Pancreas (tissue), 10 donors: ENCODE data around the gene ANTKMT. TPM values are rescaled to one million over a fixed set of nuclear protein-coding genes. Genes with fewer than 3 reads are reported as not detected.
A peak's percentile ranks its signal among the peaks of the same experiment; 100 is the strongest.

Source experiments
- ATAC-seq, 4 donors: fragments of 200-7000 bp; cut with Tn5 transposase; one replicate each; pipeline versions ENCODE4 v1.8.0 to v1.9.1; 2020; ENCODE audit warnings: mild to moderate bottlenecking in 4 of 4, moderate library complexity in 4 of 4
- DNase-seq, 6 donors: peaks; one replicate each; pipeline ENCODE4 v3.0.0-alpha.2; 2020
- FAIRE-seq: peaks from 2 replicates; lab custom pipeline; 2012; peaks lifted over from hg19 to GRCh38; lab: Jason Lieb, UNC
- H3K27ac ChIP-seq, 4 donors: fragments of 200-600 bp; sonication (generic); 1 replicate in 3 of 4; 2 replicates in 1 of 4; pipeline versions ENCODE4 v1.5.0 to v1.8.0; 2020
- H3K27me3 ChIP-seq, 4 donors: fragments of 200-600 bp; one replicate each; pipeline ENCODE4 v1.8.0; 2021
- H3K36me3 ChIP-seq, 3 donors: fragments of 200-600 bp; sonication (generic) in 1 of 3; one replicate each; pipeline versions ENCODE4 v1.5.0 to v1.8.0; 2020 to 2021
- H3K4me1 ChIP-seq, 3 donors: fragments of 200-600 bp; one replicate each; pipeline ENCODE4 v1.8.0; 2021
- H3K4me3 ChIP-seq, 4 donors: fragments of 200-600 bp; sonication (generic) in 2 of 4; one replicate each; pipeline versions ENCODE4 v1.5.0 to v1.8.0; 2020 to 2021
- H3K9me3 ChIP-seq, 4 donors: fragments of 200-600 bp; one replicate each; pipeline ENCODE4 v1.8.0; 2021
- WGBS, 2 donors: extraction: QIAGEN DNeasy Blood & Tissue Kit; methylation state at CpG; one replicate each; pipeline ENCODE4 v1.1.7; 2013; 5-methylcytosine and 5-hydroxymethylcytosine counted together
- intact Hi-C, 3 donors: fragments of 100-400 bp; cut with DNase I; formaldehyde crosslinking; loops; one replicate each; pipeline versions ENCODE4 v1.11.1 to v1.14.2; 2022
- polyA plus RNA-seq, 2 donors: library from polyadenylated mRNA; stranded (reverse); fragments of 200-250 nt; gene quantifications; one replicate each; pipeline ENCODE4 v1.2.3, GENCODE V29; 2013
- total RNA-seq, 6 donors: library from RNA; stranded (reverse); fragmentation: NEBNext Ultra II Directional in 4 of 6; extraction: Animal tissue kit (Norgen Biotek cat#: 25700) in 4 of 6; gene quantifications; one replicate each; pipeline versions ENCODE4 v1.2.1 to v1.2.4, GENCODE V29; 2021 to 2023
- TF ChIP-seq, protein P1 (sequence below), 4 donors: fragments of 200-600 bp; sonication (generic) in 3 of 4; IDR thresholded peaks; one replicate each; pipeline versions ENCODE4 v1.5.0 to v1.8.0; 2021; ENCODE audit warnings: antibody characterized with exemption in 4 of 4
- donor health status: healthy with polysubstance abuse.
- donor health status: DM: no; HTN: no; CAD: no; lungs with moderate emphysema.
- donor health status: DM: no; HTN: no; CAD: no.
- donor health status: control.
- donor health status: control.
- donor health status: Bipolar disorder and iron deficiency.
- donor health status: DM: yes; HTN: yes; CAD: no.
- donor health status: DM: no; HTN: no; CAD: no.
- donor health status: DM: no; HTN: no; CAD: no.
- donor health status: DM: yes; HTN: yes; CAD: no.

The ANTKMT gene, protein sequence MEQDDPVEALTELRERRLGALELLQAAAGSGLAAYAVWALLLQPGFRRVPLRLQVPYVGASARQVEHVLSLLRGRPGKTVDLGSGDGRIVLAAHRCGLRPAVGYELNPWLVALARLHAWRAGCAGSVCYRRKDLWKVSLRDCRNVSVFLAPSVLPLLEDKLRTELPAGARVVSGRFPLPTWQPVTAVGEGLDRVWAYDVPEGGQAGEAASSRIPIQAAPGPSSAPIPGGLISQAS
- 10 to 100 TPM; 12.2 to 25.5 (median 20.1) TPM for total RNA-seq
- polyA plus RNA-seq, result 10 to 100 TPM; 35.2 to 41.7 TPM

- ATAC-seq (peak; percentile 86 to 88 (median 86)), FAIRE-seq (no peak), DNase-seq (peak; percentile 82 to 94 (median 90))
- Histone ChIP-seq H3K27me3 (no peaks in the 10 kb centered on the region), H3K27ac (peak within 1 kb of the TSS; percentile 81 to 84 (median 83)), H3K4me1 (peaks cover 6 to 21% (median 16%) of the 10 kb centered on the region in 3 donors), H3K36me3 (no peaks in the 10 kb centered on the region), H3K4me3 (peak within 1 kb of the TSS; percentile 74 to 89 (median 76)), H3K9me3 (no peaks in the 10 kb centered on the region)
- intact Hi-C loops, result no loop called here
- WGBS, 2 donors, result 9 to 10% methylated on average over 54 to 106 of the region's 106 CpGs
- TF ChIP-seq, protein P1, sequence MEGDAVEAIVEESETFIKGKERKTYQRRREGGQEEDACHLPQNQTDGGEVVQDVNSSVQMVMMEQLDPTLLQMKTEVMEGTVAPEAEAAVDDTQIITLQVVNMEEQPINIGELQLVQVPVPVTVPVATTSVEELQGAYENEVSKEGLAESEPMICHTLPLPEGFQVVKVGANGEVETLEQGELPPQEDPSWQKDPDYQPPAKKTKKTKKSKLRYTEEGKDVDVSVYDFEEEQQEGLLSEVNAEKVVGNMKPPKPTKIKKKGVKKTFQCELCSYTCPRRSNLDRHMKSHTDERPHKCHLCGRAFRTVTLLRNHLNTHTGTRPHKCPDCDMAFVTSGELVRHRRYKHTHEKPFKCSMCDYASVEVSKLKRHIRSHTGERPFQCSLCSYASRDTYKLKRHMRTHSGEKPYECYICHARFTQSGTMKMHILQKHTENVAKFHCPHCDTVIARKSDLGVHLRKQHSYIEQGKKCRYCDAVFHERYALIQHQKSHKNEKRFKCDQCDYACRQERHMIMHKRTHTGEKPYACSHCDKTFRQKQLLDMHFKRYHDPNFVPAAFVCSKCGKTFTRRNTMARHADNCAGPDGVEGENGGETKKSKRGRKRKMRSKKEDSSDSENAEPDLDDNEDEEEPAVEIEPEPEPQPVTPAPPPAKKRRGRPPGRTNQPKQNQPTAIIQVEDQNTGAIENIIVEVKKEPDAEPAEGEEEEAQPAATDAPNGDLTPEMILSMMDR (IDR thresholded peaks at IDR 0.05), result peak in 1 of 4 donors; percentile 7
Observed at GRCh38 chr16:720990-721764, at the start of gene ANTKMT. ANTKMT (plus strand) TSS chr16:721146; CDS start chr16:721275, 129 bp downstream.

DNA sequence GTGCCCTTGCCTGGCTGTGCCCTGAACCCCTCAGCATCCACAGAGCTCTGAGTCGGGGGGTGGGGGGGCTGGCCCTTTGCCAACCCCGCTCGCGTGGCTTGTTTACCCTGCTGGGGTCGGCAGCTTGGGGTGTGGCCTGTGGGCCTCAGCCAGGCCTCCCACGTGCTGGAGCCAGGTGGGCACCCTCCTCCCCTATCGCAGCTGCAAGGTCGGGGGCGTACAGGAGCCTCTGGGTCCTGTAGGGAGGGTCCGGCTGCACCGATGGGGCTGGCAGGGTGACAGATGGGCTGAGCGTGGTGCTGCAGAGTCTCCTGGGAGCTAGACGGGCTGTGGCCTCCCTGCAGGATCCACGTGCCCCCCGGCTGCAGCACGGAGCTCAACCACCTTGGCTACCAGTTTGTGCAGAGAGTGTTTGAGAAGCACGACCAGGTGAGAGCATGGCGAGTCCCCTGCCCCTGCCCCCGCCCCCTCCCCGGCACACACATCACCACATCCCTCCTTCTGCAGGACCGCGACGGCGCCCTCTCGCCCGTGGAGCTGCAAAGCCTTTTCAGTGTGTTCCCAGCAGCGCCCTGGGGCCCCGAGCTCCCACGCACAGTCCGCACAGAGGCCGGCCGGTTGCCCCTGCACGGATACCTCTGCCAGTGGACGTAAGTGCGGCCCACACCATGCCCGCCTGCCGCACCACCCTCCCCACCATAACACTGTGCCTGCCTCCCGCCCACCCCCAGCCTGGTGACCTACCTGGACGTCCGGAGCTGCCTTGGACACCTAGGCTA is 49.4 kb upstream of the ANTKMT start:
- FAIRE-seq (no peak), ATAC-seq (no peak), DNase-seq (peak in 1 of 6 donors; percentile 83)
- Histone ChIP-seq H3K27ac (no peak overlapping the region), H3K36me3 (peaks cover 6 to 35% (median 32%) of the 10 kb centered on the region in 3 donors), H3K4me1 (peaks cover 0 to 10% (median 7%) of the 10 kb centered on the region in 3 donors), H3K9me3 (no peaks in the 10 kb centered on the region), H3K27me3 (no peaks in the 10 kb centered on the region), H3K4me3 (no peak overlapping the region)
- TF ChIP-seq, protein P1 (IDR thresholded peaks at IDR 0.05), result no peak
- WGBS, 2 donors, result 87 to 89% methylated on average over 39 to 40 of the region's 40 CpGs
- intact Hi-C loops, result no loop called here

DNA sequence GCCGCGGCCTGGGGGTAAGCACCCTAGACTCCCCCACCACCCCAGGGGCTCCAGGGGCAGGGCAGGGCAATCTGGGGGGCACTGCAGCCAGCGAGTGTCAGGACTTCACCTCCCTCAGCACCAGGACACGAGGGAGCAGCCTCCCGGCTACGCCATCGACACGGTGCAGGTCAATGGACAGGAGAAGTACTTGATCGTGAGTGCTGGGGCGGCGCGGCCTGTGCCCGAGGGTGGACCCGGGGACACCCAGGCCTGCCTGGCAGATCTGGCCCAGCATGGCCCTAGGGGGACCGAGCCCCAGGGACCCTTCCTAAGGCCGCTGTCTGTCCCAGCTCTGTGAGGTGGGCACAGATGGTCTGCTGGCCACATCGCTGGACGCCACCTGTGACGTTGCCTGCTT is 48.6 kb upstream of the ANTKMT start:
- Histone ChIP-seq H3K4me3 (no peak overlapping the region), H3K27me3 (no peaks in the 10 kb centered on the region), H3K9me3 (no peaks in the 10 kb centered on the region), H3K36me3 (peaks cover 6 to 35% (median 32%) of the 10 kb centered on the region in 3 donors), H3K4me1 (peaks cover 0 to 9% (median 7%) of the 10 kb centered on the region in 3 donors), H3K27ac (no peak overlapping the region)
- 93 to 95% methylated on average over 19 of the region's 19 CpGs for WGBS, 2 donors
- intact Hi-C loops, result no loop called here
- TF ChIP-seq, protein P1 (IDR thresholded peaks at IDR 0.05), result no peak
- ATAC-seq (no peak), FAIRE-seq (no peak), DNase-seq (peak in 1 of 6 donors; percentile 79)

DNA sequence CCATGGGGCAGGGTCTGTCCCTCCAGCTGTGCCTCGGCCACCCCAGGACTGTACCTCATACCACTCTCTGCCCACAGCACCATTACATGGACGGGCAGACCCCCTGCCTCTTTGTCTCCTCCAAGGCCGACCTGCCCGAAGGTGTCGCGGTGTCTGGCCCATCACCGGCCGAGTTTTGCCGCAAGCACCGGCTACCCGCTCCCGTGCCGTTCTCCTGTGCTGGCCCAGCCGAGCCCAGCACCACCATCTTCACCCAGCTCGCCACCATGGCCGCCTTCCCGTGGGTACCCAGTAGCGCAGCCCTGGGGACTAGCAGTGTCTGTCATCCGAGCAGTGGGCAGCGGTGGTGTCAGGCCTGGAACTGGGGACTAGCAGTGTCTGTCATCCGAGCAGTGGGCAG is 48.1 kb upstream of the ANTKMT start:
- no peaks in the 10 kb centered on the region for H3K9me3 ChIP-seq
- intact Hi-C loops, result no loop called here
- H3K36me3 ChIP-seq, result peaks cover 6 to 35% (median 32%) of the 10 kb centered on the region in 3 donors
- FAIRE-seq (no peak), DNase-seq (peak in 1 of 6 donors; percentile 80), ATAC-seq (no peak)
- no peak overlapping the region for H3K27ac ChIP-seq
- TF ChIP-seq, protein P1 (IDR thresholded peaks at IDR 0.05), result no peak
- WGBS, 2 donors, result 95 to 97% methylated on average over 21 of the region's 21 CpGs
- no peak overlapping the region for H3K4me3 ChIP-seq
- H3K4me1 ChIP-seq, result peaks cover 0 to 5% (median 5%) of the 10 kb centered on the region in 3 donors
- H3K27me3 ChIP-seq, result no peaks in the 10 kb centered on the region
